MCF 10A (cell line): ENCODE results near the gene AP4E1. TPM values are rescaled to one million over a fixed set of nuclear protein-coding genes. Genes with fewer than 3 reads are reported as not detected.
"Not testable (repeated sequence)": the region's sequence is repeated elsewhere in the genome, so short reads cannot be mapped to it uniquely, and the experiment has no call there.

Source experiments
- BruUV-seq: library from RNA; stranded (reverse); fragments of 400-500 nt; replicated peaks from 2 replicates; lab custom pipeline; 2021; lab: Mats Ljungman, UMichigan
- CTCF ChIA-PET: fragments of 300-600 bp; sonication (Branson Sonifier 250); formaldehyde crosslinking; extraction: SDS; loops from one replicate; lab custom pipeline; 2021; ENCODE audit warnings: antibody characterized with exemption, inconsistent platforms; lab: Yijun Ruan, JAX
- POLR2A ChIA-PET: fragments of 300-600, 350-650 bp; sonication (Branson Sonifier 250); formaldehyde crosslinking; extraction: SDS; loops from one replicate; lab custom pipeline; 2020; ENCODE audit warnings: antibody characterized with exemption, inconsistent platforms; lab: Yijun Ruan, JAX
- DNase-seq: peaks from one replicate; pipeline ENCODE4 v3.0.0-alpha.2; 2018; ENCODE audit not compliant: unreplicated experiment
- H3K27ac Mint-ChIP-seq: one replicate; pipeline ENCODE4 v1.8.0; 2022; ENCODE audit warnings: mild to moderate bottlenecking, low read depth, mixed read lengths; ENCODE audit not compliant: unreplicated experiment
- H3K27me3 Mint-ChIP-seq: one replicate; pipeline ENCODE4 v1.8.0; 2022; ENCODE audit warnings: mixed read lengths; ENCODE audit not compliant: insufficient read depth, unreplicated experiment
- H3K36me3 Mint-ChIP-seq: one replicate; pipeline ENCODE4 v1.8.0; 2022; ENCODE audit warnings: mild to moderate bottlenecking, moderate library complexity, mixed read lengths; ENCODE audit not compliant: insufficient read depth, unreplicated experiment
- H3K4me1 Mint-ChIP-seq: one replicate; pipeline ENCODE4 v1.8.0; 2022; ENCODE audit warnings: mixed read lengths; ENCODE audit not compliant: insufficient read depth, unreplicated experiment
- H3K4me3 Mint-ChIP-seq: one replicate; pipeline ENCODE4 v1.8.0; 2022; ENCODE audit warnings: mild to moderate bottlenecking, moderate library complexity, mixed read lengths; ENCODE audit not compliant: unreplicated experiment
- H3K9me3 Mint-ChIP-seq: one replicate; pipeline ENCODE4 v1.8.0; 2022; ENCODE audit warnings: mixed read lengths; ENCODE audit not compliant: unreplicated experiment
- intact Hi-C: fragments of 100-400 bp; cut with micrococcal nuclease; formaldehyde crosslinking; loops from 2 replicates; pipeline ENCODE4 v1.14.1; 2022
- total RNA-seq: library from RNA; stranded (reverse); gene quantifications from 2 replicates; pipeline ENCODE4 v1.2.3, GENCODE V29; 2022
- TF ChIP-seq, protein P1 (sequence below): fragments of 200-600 bp; IDR thresholded peaks from one replicate; pipeline ENCODE4 v1.8.0; 2022; ENCODE audit warnings: antibody characterized with exemption, mild to moderate bottlenecking; ENCODE audit not compliant: unreplicated experiment

AP4E1 gene
- total RNA-seq, 1 experiment from 2014 or later = 28.2 TPM

DNA sequence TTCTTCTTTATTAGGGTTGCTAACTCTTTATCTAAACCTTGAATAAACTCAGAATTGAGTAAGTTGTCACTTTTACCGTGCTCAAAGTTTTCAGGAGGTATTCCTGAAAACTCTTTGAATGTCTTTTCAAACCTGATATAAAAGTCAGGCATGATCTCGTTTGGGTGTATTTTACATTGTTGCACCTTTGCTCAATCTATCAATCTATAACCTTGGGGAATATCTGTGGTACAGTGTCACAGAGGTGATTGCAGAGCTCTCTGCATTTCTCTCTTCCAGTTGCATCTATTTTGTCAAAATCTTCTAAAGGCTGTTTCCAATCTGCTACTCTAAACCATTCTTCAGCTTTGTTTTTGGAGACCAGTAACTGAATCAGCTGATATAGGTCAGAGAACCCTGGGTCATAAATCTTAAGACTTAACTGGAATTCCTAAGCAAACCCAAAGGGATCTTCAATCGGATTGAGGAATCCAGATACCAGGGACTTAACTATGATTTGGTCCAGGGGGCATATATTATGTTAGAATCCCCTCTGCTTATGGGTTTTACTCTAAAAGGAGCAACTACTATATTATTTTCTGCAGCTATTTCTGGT is 35.6 kb upstream of the AP4E1 start:
- no peak for DNase-seq
- TF ChIP-seq, protein P1, sequence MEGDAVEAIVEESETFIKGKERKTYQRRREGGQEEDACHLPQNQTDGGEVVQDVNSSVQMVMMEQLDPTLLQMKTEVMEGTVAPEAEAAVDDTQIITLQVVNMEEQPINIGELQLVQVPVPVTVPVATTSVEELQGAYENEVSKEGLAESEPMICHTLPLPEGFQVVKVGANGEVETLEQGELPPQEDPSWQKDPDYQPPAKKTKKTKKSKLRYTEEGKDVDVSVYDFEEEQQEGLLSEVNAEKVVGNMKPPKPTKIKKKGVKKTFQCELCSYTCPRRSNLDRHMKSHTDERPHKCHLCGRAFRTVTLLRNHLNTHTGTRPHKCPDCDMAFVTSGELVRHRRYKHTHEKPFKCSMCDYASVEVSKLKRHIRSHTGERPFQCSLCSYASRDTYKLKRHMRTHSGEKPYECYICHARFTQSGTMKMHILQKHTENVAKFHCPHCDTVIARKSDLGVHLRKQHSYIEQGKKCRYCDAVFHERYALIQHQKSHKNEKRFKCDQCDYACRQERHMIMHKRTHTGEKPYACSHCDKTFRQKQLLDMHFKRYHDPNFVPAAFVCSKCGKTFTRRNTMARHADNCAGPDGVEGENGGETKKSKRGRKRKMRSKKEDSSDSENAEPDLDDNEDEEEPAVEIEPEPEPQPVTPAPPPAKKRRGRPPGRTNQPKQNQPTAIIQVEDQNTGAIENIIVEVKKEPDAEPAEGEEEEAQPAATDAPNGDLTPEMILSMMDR = no peak
- POLR2A ChIA-PET = interaction anchor here (0.7 to 0.9 kb wide), 2 partner anchors 16 to 41 kb away, joined by 3 to 4 read pairs; no protein-coding TSS in a partner anchor
- CTCF ChIA-PET = interaction anchor here (2.6 kb wide), 1 partner anchor 197 kb away, joined by 8 read pairs; no protein-coding TSS in a partner anchor
- H3K27ac Mint-ChIP-seq = no peak overlapping the region
- no peak overlapping the region for H3K4me3 Mint-ChIP-seq
- peaks cover 7% of the 10 kb centered on the region for H3K4me1 Mint-ChIP-seq
- no peaks in the 10 kb centered on the region for H3K9me3 Mint-ChIP-seq
- intact Hi-C loops = no loop called here
- peaks cover 24% of the 10 kb centered on the region for H3K27me3 Mint-ChIP-seq
- no TSS peak for BruUV-seq
- no peaks in the 10 kb centered on the region for H3K36me3 Mint-ChIP-seq

- ChIA-PET POLR2A (interaction anchor here (0.8 to 3.5 kb wide), 3 partner anchors 11 to 188 kb away, joined by 3 to 25 read pairs (median 4); partner anchors contain the start of gene TRPM7), CTCF (interaction anchor here (0.7 to 2.6 kb wide), 3 partner anchors 102 to 198 kb away, joined by 3 to 8 read pairs (median 3); no protein-coding TSS in a partner anchor)
- Mint-ChIP-seq H3K4me1 (peaks cover 7% of the 10 kb centered on the region), H3K4me3 (no peak overlapping the region), H3K27ac (no peak overlapping the region), H3K27me3 (peaks cover 24% of the 10 kb centered on the region), H3K36me3 (no peaks in the 10 kb centered on the region), H3K9me3 (no peaks in the 10 kb centered on the region)
- DNase-seq = no peak
- TF ChIP-seq, protein P1 = no peak
- intact Hi-C loops = no loop called here
- BruUV-seq = no TSS peak
Observed at GRCh38 chr15:50873935-50874361, 34.5 kb upstream of the AP4E1 start.

- CTCF ChIA-PET = interaction anchor here (0.6 to 4.2 kb wide), 8 partner anchors 10 to 208 kb away, joined by 3 to 24 read pairs (median 5); no protein-coding TSS in a partner anchor
- DNase-seq, H3K36me3 Mint-ChIP-seq, H3K27ac Mint-ChIP-seq, intact Hi-C loops, H3K4me3 Mint-ChIP-seq, BruUV-seq, H3K9me3 Mint-ChIP-seq, H3K4me1 Mint-ChIP-seq: not testable (repeated sequence)
- POLR2A ChIA-PET = interaction anchor here (2.0 to 3.5 kb wide), 4 partner anchors 10 to 189 kb away, joined by 8 to 25 read pairs (median 9); partner anchors contain the start of gene TRPM7
- H3K27me3 Mint-ChIP-seq = peaks cover 13% of the 10 kb centered on the region
Observed at GRCh38 chr15:50875238-50875637, 33.2 kb upstream of the AP4E1 start.

DNA sequence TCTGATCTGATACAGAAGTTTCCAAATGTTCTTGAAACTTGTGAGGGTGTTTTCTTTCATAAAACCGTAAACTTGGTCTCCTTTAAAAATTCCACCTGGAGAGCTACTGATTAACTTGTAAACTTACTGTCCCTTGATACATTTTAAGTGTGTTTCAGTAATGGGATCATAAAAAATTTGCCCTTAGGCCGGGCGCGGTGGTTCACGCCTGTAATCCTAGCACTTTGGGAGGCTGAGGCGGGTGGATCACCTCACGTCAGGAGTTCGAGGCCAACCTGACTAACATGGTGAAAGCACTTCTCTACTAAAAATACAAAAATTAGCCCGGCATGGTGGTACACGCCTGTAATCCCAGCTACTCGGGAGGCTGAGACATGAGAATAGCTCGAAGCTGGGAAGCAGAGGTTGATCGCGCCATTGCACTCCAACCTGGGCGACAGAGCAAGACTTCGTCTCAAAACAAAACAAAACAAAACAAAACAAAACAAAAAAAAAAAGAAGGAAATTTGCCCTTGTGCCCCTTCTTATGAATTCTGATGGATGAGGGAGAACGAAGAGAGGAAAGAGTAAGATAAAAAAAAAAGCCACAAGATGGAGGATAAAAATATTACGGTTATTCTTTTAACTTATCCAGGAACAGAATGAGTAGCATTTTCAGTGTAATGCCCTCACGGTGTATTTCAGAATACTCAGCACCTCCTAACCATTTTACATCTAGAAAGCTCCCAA is 32.1 kb upstream of the AP4E1 start:
- TF ChIP-seq, protein P1 = no peak
- Mint-ChIP-seq H3K36me3 (no peaks in the 10 kb centered on the region), H3K4me1 (peaks cover 20% of the 10 kb centered on the region), H3K27me3 (peaks cover 13% of the 10 kb centered on the region), H3K27ac (peak overlapping the region; percentile 52), H3K9me3 (no peaks in the 10 kb centered on the region), H3K4me3 (peak overlapping the region; percentile 49)
- CTCF ChIA-PET = interaction anchor here (0.6 to 4.2 kb wide), 28 partner anchors 9 to 254 kb away, joined by 3 to 24 read pairs (median 4); partner anchors contain the start of gene AP4E1
- intact Hi-C loops = no loop called here
- no TSS peak for BruUV-seq
- DNase-seq = no peak
- POLR2A ChIA-PET = interaction anchor here (0.6 to 3.5 kb wide), 18 partner anchors 9 to 202 kb away, joined by 3 to 25 read pairs (median 5); partner anchors contain the start of gene TRPM7
